Measurements from ENCODE around the gene VTN. TPM values are rescaled to one million over a fixed set of nuclear protein-coding genes. Genes with fewer than 3 reads are reported as not detected.

VTN gene
- total RNA-seq, 2 experiments from 2014 or later: 0.16 to 0.17 TPM

DNA sequence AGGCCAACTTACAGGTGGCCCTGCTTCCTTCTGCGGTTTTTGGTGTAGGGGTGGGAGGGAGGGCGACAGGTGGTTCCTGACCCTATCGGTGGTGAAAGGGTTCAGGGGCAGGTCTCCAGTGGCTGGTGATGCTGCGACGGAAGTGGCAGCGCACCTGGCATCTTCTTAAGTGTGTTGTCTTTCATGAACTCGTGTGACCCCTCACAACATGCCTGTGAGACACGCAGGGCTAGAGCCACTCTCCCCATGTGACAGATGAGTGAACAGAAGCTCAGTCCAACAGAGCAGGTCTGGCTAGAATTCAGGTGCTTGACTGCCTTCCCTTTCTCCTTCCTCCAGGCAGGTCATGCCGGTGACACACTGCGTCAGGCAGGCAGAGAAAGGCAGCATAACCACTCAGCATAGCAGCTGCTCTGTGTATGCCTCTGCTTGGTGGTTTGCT lies 26.6 kb downstream of the VTN start:
- CTCF ChIA-PET: no interaction called here
- peak overlapping the region; percentile 36 for H3K27ac Mint-ChIP-seq
- intact Hi-C loops (cut with DNase I, micrococcal nuclease): no loop called here
- DNase-seq: no peak
- H3K36me3 Mint-ChIP-seq (ENCODE audit: low read depth): peaks cover 77% of the 10 kb centered on the region
- no peaks in the 10 kb centered on the region for H3K27me3 Mint-ChIP-seq
- H3K4me1 Mint-ChIP-seq (ENCODE audit: low read depth): peaks cover 2% of the 10 kb centered on the region
- H3K36me3 ChIP-seq (ENCODE audit: insufficient read depth, low read length): peaks cover 89% of the 10 kb centered on the region
- peaks cover 0 to 3% of the 10 kb centered on the region in 2 experiments for H3K9me3 ChIP-seq (ENCODE audit: control insufficient read depth in 1 of 2, insufficient read depth in 1 of 2, low read length in 2 of 2)
- H3K27ac ChIP-seq (ENCODE audit: low read depth in 1 of 2, low read length in 2 of 2): no peak overlapping the region
- H3K4me3 ChIP-seq (ENCODE audit: low read length): no peak overlapping the region
- H3K4me1 ChIP-seq (ENCODE audit: insufficient read depth, low read length): no peaks in the 10 kb centered on the region
- TF ChIP-seq, protein P1, sequence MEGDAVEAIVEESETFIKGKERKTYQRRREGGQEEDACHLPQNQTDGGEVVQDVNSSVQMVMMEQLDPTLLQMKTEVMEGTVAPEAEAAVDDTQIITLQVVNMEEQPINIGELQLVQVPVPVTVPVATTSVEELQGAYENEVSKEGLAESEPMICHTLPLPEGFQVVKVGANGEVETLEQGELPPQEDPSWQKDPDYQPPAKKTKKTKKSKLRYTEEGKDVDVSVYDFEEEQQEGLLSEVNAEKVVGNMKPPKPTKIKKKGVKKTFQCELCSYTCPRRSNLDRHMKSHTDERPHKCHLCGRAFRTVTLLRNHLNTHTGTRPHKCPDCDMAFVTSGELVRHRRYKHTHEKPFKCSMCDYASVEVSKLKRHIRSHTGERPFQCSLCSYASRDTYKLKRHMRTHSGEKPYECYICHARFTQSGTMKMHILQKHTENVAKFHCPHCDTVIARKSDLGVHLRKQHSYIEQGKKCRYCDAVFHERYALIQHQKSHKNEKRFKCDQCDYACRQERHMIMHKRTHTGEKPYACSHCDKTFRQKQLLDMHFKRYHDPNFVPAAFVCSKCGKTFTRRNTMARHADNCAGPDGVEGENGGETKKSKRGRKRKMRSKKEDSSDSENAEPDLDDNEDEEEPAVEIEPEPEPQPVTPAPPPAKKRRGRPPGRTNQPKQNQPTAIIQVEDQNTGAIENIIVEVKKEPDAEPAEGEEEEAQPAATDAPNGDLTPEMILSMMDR (IDR thresholded peaks at IDR 0.05): no peak
- POLR2A ChIA-PET: interaction anchor here (0.8 kb wide), 1 partner anchor 14 kb away, joined by 3 read pairs; the partner anchor contains the start of gene POLDIP2
- no peaks in the 10 kb centered on the region for H3K27me3 ChIP-seq (ENCODE audit: control insufficient read depth in 1 of 2, insufficient read depth in 2 of 2, low read length in 2 of 2)
- H3K9me3 Mint-ChIP-seq: no peaks in the 10 kb centered on the region
- peak; percentile 32 for ATAC-seq (ENCODE audit: poor library complexity)
- H3K4me3 Mint-ChIP-seq: no peak overlapping the region

DNA sequence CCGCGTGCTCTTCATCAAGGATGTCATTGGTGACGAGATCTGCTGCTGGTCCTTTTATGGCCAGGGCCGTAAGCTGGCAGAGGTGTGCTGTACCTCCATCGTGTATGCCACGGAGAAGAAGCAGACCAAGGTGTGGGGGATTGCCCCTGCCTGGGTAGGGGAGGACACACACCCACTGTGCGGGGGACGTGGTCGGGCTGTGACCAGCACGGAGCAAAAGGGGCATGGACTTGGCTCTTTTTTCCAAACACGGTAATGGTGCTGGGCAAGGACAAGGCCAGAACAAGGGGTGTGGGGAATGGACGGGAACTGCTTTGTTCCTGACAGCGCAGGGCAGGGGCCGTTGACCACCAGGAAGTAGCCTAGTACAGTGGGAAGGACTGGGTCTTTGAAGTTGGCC lies 27.8 kb downstream of the VTN start:
- H3K4me1 ChIP-seq (ENCODE audit: insufficient read depth, low read length): peaks cover 1% of the 10 kb centered on the region
- intact Hi-C loops (cut with DNase I, micrococcal nuclease): no loop called here
- H3K4me3 ChIP-seq (ENCODE audit: low read length): no peak overlapping the region
- ChIA-PET CTCF (no interaction called here), POLR2A (no interaction called here)
- ATAC-seq (ENCODE audit: poor library complexity): no peak
- Mint-ChIP-seq H3K27ac (no peak overlapping the region), H3K4me1 (ENCODE audit: low read depth) (peaks cover 13% of the 10 kb centered on the region), H3K27me3 (no peaks in the 10 kb centered on the region), H3K36me3 (ENCODE audit: low read depth) (peaks cover 67% of the 10 kb centered on the region), H3K9me3 (no peaks in the 10 kb centered on the region), H3K4me3 (no peak overlapping the region)
- no peak for DNase-seq
- H3K27me3 ChIP-seq (ENCODE audit: control insufficient read depth in 1 of 2, insufficient read depth in 2 of 2, low read length in 2 of 2): no peaks in the 10 kb centered on the region
- H3K9me3 ChIP-seq (ENCODE audit: control insufficient read depth in 1 of 2, insufficient read depth in 1 of 2, low read length in 2 of 2): peaks cover 0 to 3% of the 10 kb centered on the region in 2 experiments
- H3K36me3 ChIP-seq (ENCODE audit: insufficient read depth, low read length): peaks cover 81% of the 10 kb centered on the region
- H3K27ac ChIP-seq (ENCODE audit: low read depth in 1 of 2, low read length in 2 of 2): no peak overlapping the region
- TF ChIP-seq, protein P1 (IDR thresholded peaks at IDR 0.05): no peak

GRCh38 chr17:28341516-28341915 lies 28.6 kb downstream of the VTN start:
- H3K27me3 Mint-ChIP-seq: no peaks in the 10 kb centered on the region
- ChIA-PET POLR2A (no interaction called here), CTCF (no interaction called here)
- H3K36me3 ChIP-seq (ENCODE audit: insufficient read depth, low read length): peaks cover 73% of the 10 kb centered on the region
- no peak overlapping the region for H3K4me3 ChIP-seq (ENCODE audit: low read length)
- intact Hi-C loops (cut with DNase I, micrococcal nuclease): no loop called here
- H3K36me3 Mint-ChIP-seq (ENCODE audit: low read depth): peaks cover 59% of the 10 kb centered on the region
- peaks cover 7% of the 10 kb centered on the region for H3K4me1 ChIP-seq (ENCODE audit: insufficient read depth, low read length)
- H3K9me3 ChIP-seq (ENCODE audit: control insufficient read depth in 1 of 2, insufficient read depth in 1 of 2, low read length in 2 of 2): peaks cover 0 to 3% of the 10 kb centered on the region in 2 experiments
- TF ChIP-seq, protein P1 (IDR thresholded peaks at IDR 0.05): no peak
- H3K27ac Mint-ChIP-seq: no peak overlapping the region
- no peaks in the 10 kb centered on the region for H3K9me3 Mint-ChIP-seq
- H3K4me1 Mint-ChIP-seq (ENCODE audit: low read depth): peaks cover 21% of the 10 kb centered on the region
- ATAC-seq (ENCODE audit: poor library complexity): no peak
- H3K4me3 Mint-ChIP-seq: no peak overlapping the region
- no peaks in the 10 kb centered on the region for H3K27me3 ChIP-seq (ENCODE audit: control insufficient read depth in 1 of 2, insufficient read depth in 2 of 2, low read length in 2 of 2)
- no peak for DNase-seq
- no peak overlapping the region for H3K27ac ChIP-seq (ENCODE audit: low read depth in 1 of 2, low read length in 2 of 2)

Measured in CD4-positive, alpha-beta T cell (primary cell).